Dendritic cell treated with granulocyte-macrophage colony-stimulating factor and Interleukin-4, amounts not matched to agents 40 ng/mL and 50 ng/mL, for 4 days (primary cell): ENCODE results near the gene JARID2.

Experiments used
- H3K27ac Mint-ChIP-seq: one replicate; pipeline ENCODE4 v1.8.0; 2022; ENCODE audit warnings: mild to moderate bottlenecking, mixed read lengths
- H3K27me3 Mint-ChIP-seq: one replicate; pipeline ENCODE4 v1.8.0; 2022; ENCODE audit warnings: mild to moderate bottlenecking, mixed read lengths
- H3K36me3 Mint-ChIP-seq: one replicate; pipeline ENCODE4 v1.8.0; 2022; ENCODE audit warnings: low read depth, mixed read lengths
- H3K4me1 Mint-ChIP-seq: one replicate; pipeline ENCODE4 v1.8.0; 2022; ENCODE audit warnings: low read depth, mixed read lengths
- H3K4me3 Mint-ChIP-seq: one replicate; pipeline ENCODE4 v1.8.0; 2022; ENCODE audit warnings: mild to moderate bottlenecking, moderate library complexity, mixed read lengths
- H3K9me3 Mint-ChIP-seq: one replicate; pipeline ENCODE4 v1.8.0; 2022; ENCODE audit warnings: mixed read lengths
- intact Hi-C: fragments of 100-400 bp; cut with micrococcal nuclease; formaldehyde crosslinking; loops from one replicate; pipeline ENCODE4 v1.15.0; 2022

The JARID2 gene

GRCh38 chr6:15264902-15265761 lies 19.3 kb downstream of the JARID2 start:
- peaks cover 86% of the 10 kb centered on the region for H3K4me1 Mint-ChIP-seq

GRCh38 chr6:15265787-15266186 lies 19.9 kb downstream of the JARID2 start:
- peak overlapping the region; percentile 66 for H3K27ac Mint-ChIP-seq
- intact Hi-C loops, result loop anchor here (5.0 to 10.0 kb wide), 2 partner anchors 42 to 359 kb away; no protein-coding TSS in a partner anchor
- H3K27me3 Mint-ChIP-seq, result no peaks in the 10 kb centered on the region
- peaks cover 16% of the 10 kb centered on the region for H3K36me3 Mint-ChIP-seq
- H3K4me3 Mint-ChIP-seq, result no peak overlapping the region
- H3K9me3 Mint-ChIP-seq, result no peaks in the 10 kb centered on the region
- H3K4me1 Mint-ChIP-seq, result peaks cover 86% of the 10 kb centered on the region

More at GRCh38 chr6:15264902-15265761, 19.3 kb downstream of the JARID2 start:
- no peak overlapping the region for H3K4me3 Mint-ChIP-seq
- intact Hi-C loops, result loop anchor here (5.0 to 10.0 kb wide), 2 partner anchors 42 to 360 kb away; no protein-coding TSS in a partner anchor
- H3K27me3 Mint-ChIP-seq, result no peaks in the 10 kb centered on the region
- H3K36me3 Mint-ChIP-seq, result peaks cover 14% of the 10 kb centered on the region
- H3K9me3 Mint-ChIP-seq, result no peaks in the 10 kb centered on the region
- H3K27ac Mint-ChIP-seq, result peak overlapping the region; percentile 66

- no peaks in the 10 kb centered on the region for H3K9me3 Mint-ChIP-seq
- H3K27ac Mint-ChIP-seq, result peak overlapping the region; percentile 66
- intact Hi-C loops, result loop anchor here (5.0 to 10.0 kb wide), 2 partner anchors 41 to 358 kb away; no protein-coding TSS in a partner anchor
- H3K27me3 Mint-ChIP-seq, result no peaks in the 10 kb centered on the region
- H3K36me3 Mint-ChIP-seq, result peaks cover 16% of the 10 kb centered on the region
- peaks cover 92% of the 10 kb centered on the region for H3K4me1 Mint-ChIP-seq
- peak overlapping the region; percentile 10 for H3K4me3 Mint-ChIP-seq
Observed at GRCh38 chr6:15266423-15266996, 20.6 kb downstream of the JARID2 start.

- Mint-ChIP-seq H3K9me3 (no peaks in the 10 kb centered on the region), H3K4me1 (peaks cover 95% of the 10 kb centered on the region), H3K27ac (peak overlapping the region; percentile 66), H3K4me3 (no peak overlapping the region), H3K27me3 (no peaks in the 10 kb centered on the region), H3K36me3 (peaks cover 13% of the 10 kb centered on the region)
- intact Hi-C loops, result loop anchor here (5.0 to 10.0 kb wide), 2 partner anchors 40 to 358 kb away; no protein-coding TSS in a partner anchor
Observed at GRCh38 chr6:15267221-15267620, 21.4 kb downstream of the JARID2 start.

- peaks cover 13% of the 10 kb centered on the region for H3K36me3 Mint-ChIP-seq
- intact Hi-C loops, result loop anchor here (5.0 to 10.0 kb wide), 2 partner anchors 39 to 356 kb away; no protein-coding TSS in a partner anchor
- no peaks in the 10 kb centered on the region for H3K9me3 Mint-ChIP-seq
- H3K27ac Mint-ChIP-seq, result peak overlapping the region; percentile 66
- H3K27me3 Mint-ChIP-seq, result no peaks in the 10 kb centered on the region
- no peak overlapping the region for H3K4me3 Mint-ChIP-seq
- H3K4me1 Mint-ChIP-seq, result peaks cover 89% of the 10 kb centered on the region
Observed at GRCh38 chr6:15268137-15268908, 22.5 kb downstream of the JARID2 start.

- H3K36me3 Mint-ChIP-seq, result peaks cover 20% of the 10 kb centered on the region
- intact Hi-C loops, result loop anchor here (5.0 to 10.0 kb wide), 2 partner anchors 38 to 356 kb away; no protein-coding TSS in a partner anchor
Observed at GRCh38 chr6:15269011-15269410, 23.1 kb downstream of the JARID2 start.

GRCh38 chr6:15269619-15270018 lies 23.8 kb downstream of the JARID2 start:
- Mint-ChIP-seq H3K9me3 (no peaks in the 10 kb centered on the region), H3K27me3 (no peaks in the 10 kb centered on the region), H3K4me3 (no peak overlapping the region), H3K36me3 (peaks cover 26% of the 10 kb centered on the region), H3K27ac (no peak overlapping the region), H3K4me1 (peaks cover 85% of the 10 kb centered on the region)
- intact Hi-C loops, result loop anchor here (5.0 to 10.0 kb wide), 2 partner anchors 38 to 355 kb away; no protein-coding TSS in a partner anchor

More at GRCh38 chr6:15269011-15269410, 23.1 kb downstream of the JARID2 start:
- peaks cover 85% of the 10 kb centered on the region for H3K4me1 Mint-ChIP-seq
- no peak overlapping the region for H3K27ac Mint-ChIP-seq
- no peaks in the 10 kb centered on the region for H3K27me3 Mint-ChIP-seq
- no peak overlapping the region for H3K4me3 Mint-ChIP-seq
- no peaks in the 10 kb centered on the region for H3K9me3 Mint-ChIP-seq

GRCh38 chr6:15270402-15270801 lies 24.5 kb downstream of the JARID2 start:
- peaks cover 28% of the 10 kb centered on the region for H3K36me3 Mint-ChIP-seq
- no peaks in the 10 kb centered on the region for H3K27me3 Mint-ChIP-seq

GRCh38 chr6:15272562-15272961 lies 26.7 kb downstream of the JARID2 start:
- no peaks in the 10 kb centered on the region for H3K27me3 Mint-ChIP-seq
- H3K4me1 Mint-ChIP-seq, result peaks cover 77% of the 10 kb centered on the region
- H3K9me3 Mint-ChIP-seq, result no peaks in the 10 kb centered on the region
- H3K4me3 Mint-ChIP-seq, result no peak overlapping the region
- peaks cover 28% of the 10 kb centered on the region for H3K36me3 Mint-ChIP-seq
- H3K27ac Mint-ChIP-seq, result no peak overlapping the region
- intact Hi-C loops, result no loop called here

More at GRCh38 chr6:15270402-15270801, 24.5 kb downstream of the JARID2 start:
- no peak overlapping the region for H3K27ac Mint-ChIP-seq
- H3K9me3 Mint-ChIP-seq, result no peaks in the 10 kb centered on the region
- intact Hi-C loops, result no loop called here
- no peak overlapping the region for H3K4me3 Mint-ChIP-seq
- peaks cover 83% of the 10 kb centered on the region for H3K4me1 Mint-ChIP-seq

- intact Hi-C loops, result no loop called here
- no peak overlapping the region for H3K4me3 Mint-ChIP-seq
- H3K27me3 Mint-ChIP-seq, result no peaks in the 10 kb centered on the region
- peaks cover 34% of the 10 kb centered on the region for H3K36me3 Mint-ChIP-seq
- peaks cover 80% of the 10 kb centered on the region for H3K4me1 Mint-ChIP-seq
- no peaks in the 10 kb centered on the region for H3K9me3 Mint-ChIP-seq
- no peak overlapping the region for H3K27ac Mint-ChIP-seq
Observed at GRCh38 chr6:15274692-15275387, 29.0 kb downstream of the JARID2 start.

GRCh38 chr6:15276036-15276985 lies 30.4 kb downstream of the JARID2 start:
- Mint-ChIP-seq H3K4me1 (peaks cover 80% of the 10 kb centered on the region), H3K9me3 (no peaks in the 10 kb centered on the region), H3K4me3 (no peak overlapping the region), H3K27me3 (no peaks in the 10 kb centered on the region), H3K36me3 (peaks cover 35% of the 10 kb centered on the region), H3K27ac (no peak overlapping the region)
- intact Hi-C loops, result no loop called here

GRCh38 chr6:15279047-15279661 lies 33.3 kb downstream of the JARID2 start:
- no peak overlapping the region for H3K4me3 Mint-ChIP-seq
- peaks cover 23% of the 10 kb centered on the region for H3K36me3 Mint-ChIP-seq
- peaks cover 83% of the 10 kb centered on the region for H3K4me1 Mint-ChIP-seq
- intact Hi-C loops, result no loop called here
- no peaks in the 10 kb centered on the region for H3K9me3 Mint-ChIP-seq
- H3K27ac Mint-ChIP-seq, result no peak overlapping the region
- no peaks in the 10 kb centered on the region for H3K27me3 Mint-ChIP-seq
